Nephron (organoid): ENCODE measurements around the gene FAM193A.

Source experiments
- H3K27ac Mint-ChIP-seq, 3 experiments: 2 replicates each; pipeline ENCODE4 v1.8.0; 2020; ENCODE audit warnings: mixed read lengths in 3 of 3, mild to moderate bottlenecking in 2 of 3, moderate library complexity in 1 of 3
- H3K27me3 Mint-ChIP-seq: 2 replicates; pipeline ENCODE4 v1.8.0; 2021; ENCODE audit warnings: low read depth, mild to moderate bottlenecking, moderate library complexity, mixed read lengths
- H3K36me3 Mint-ChIP-seq: 2 replicates; pipeline ENCODE4 v1.8.0; 2020; ENCODE audit warnings: low read depth, mixed read lengths
- H3K4me1 Mint-ChIP-seq: 2 replicates; pipeline ENCODE4 v1.8.0; 2020; ENCODE audit warnings: mixed read lengths
- H3K4me3 Mint-ChIP-seq, 3 experiments: 2 replicates each; pipeline ENCODE4 v1.8.0; 2020; ENCODE audit warnings: mild to moderate bottlenecking in 3 of 3, mixed read lengths in 3 of 3, moderate library complexity in 2 of 3
- H3K9me3 Mint-ChIP-seq: 2 replicates; pipeline ENCODE4 v1.8.0; 2020; ENCODE audit warnings: mixed read lengths
- CTCF ChIP-seq, 3 experiments: fragments of 200-600 bp; sonication (generic); IDR thresholded peaks; one replicate each; pipeline ENCODE4 v1.5.0; 2021; ENCODE audit warnings: antibody characterized with exemption in 3 of 3; ENCODE audit not compliant: unreplicated experiment in 3 of 3

FAM193A gene

GRCh38 chr4:2742081-2742822 lies 205.8 kb downstream of the FAM193A start:
- Mint-ChIP-seq H3K27me3 (no peaks in the 10 kb centered on the region), H3K4me3 (no peak overlapping the region)
- TF ChIP-seq CTCF (IDR thresholded peaks at IDR 0.05; ENCODE audit: unreplicated experiment in 3 of 3): no peak

GRCh38 chr4:2742823-2743517 lies 206.5 kb downstream of the FAM193A start:
- H3K27ac Mint-ChIP-seq: no peak overlapping the region
- peaks cover 39% of the 10 kb centered on the region for H3K36me3 Mint-ChIP-seq
- H3K27me3 Mint-ChIP-seq: no peaks in the 10 kb centered on the region
- H3K4me3 Mint-ChIP-seq: no peak overlapping the region
- no peaks in the 10 kb centered on the region for H3K9me3 Mint-ChIP-seq
- no peaks in the 10 kb centered on the region for H3K4me1 Mint-ChIP-seq
- TF ChIP-seq CTCF (IDR thresholded peaks at IDR 0.05; ENCODE audit: unreplicated experiment in 3 of 3): no peak

More at GRCh38 chr4:2742081-2742822, 205.8 kb downstream of the FAM193A start:
- H3K27ac Mint-ChIP-seq: no peak overlapping the region
- no peaks in the 10 kb centered on the region for H3K9me3 Mint-ChIP-seq
- no peaks in the 10 kb centered on the region for H3K4me1 Mint-ChIP-seq
- peaks cover 33% of the 10 kb centered on the region for H3K36me3 Mint-ChIP-seq

- peaks cover 32% of the 10 kb centered on the region for H3K36me3 Mint-ChIP-seq
- no peaks in the 10 kb centered on the region for H3K27me3 Mint-ChIP-seq
- TF ChIP-seq CTCF (IDR thresholded peaks at IDR 0.05; ENCODE audit: unreplicated experiment in 3 of 3): no peak
- H3K27ac Mint-ChIP-seq: no peak overlapping the region
- H3K4me3 Mint-ChIP-seq: no peak overlapping the region
- H3K4me1 Mint-ChIP-seq: no peaks in the 10 kb centered on the region
- H3K9me3 Mint-ChIP-seq: no peaks in the 10 kb centered on the region
These were observed 207.3 kb downstream of the FAM193A start for GRCh38 chr4:2743518-2744445.

GRCh38 chr4:2744576-2745270 lies 208.3 kb downstream of the FAM193A start:
- H3K4me3 Mint-ChIP-seq: no peak overlapping the region
- no peaks in the 10 kb centered on the region for H3K9me3 Mint-ChIP-seq
- no peaks in the 10 kb centered on the region for H3K4me1 Mint-ChIP-seq
- TF ChIP-seq CTCF (IDR thresholded peaks at IDR 0.05; ENCODE audit: unreplicated experiment in 3 of 3): no peak
- peaks cover 32% of the 10 kb centered on the region for H3K36me3 Mint-ChIP-seq
- no peaks in the 10 kb centered on the region for H3K27me3 Mint-ChIP-seq
- H3K27ac Mint-ChIP-seq: no peak overlapping the region

GRCh38 chr4:2745516-2745915 lies 209.1 kb downstream of the FAM193A start:
- Mint-ChIP-seq H3K4me3 (no peak overlapping the region), H3K27ac (no peak overlapping the region)

More at GRCh38 chr4:2745516-2745915, 209.1 kb downstream of the FAM193A start:
- TF ChIP-seq CTCF (IDR thresholded peaks at IDR 0.05; ENCODE audit: unreplicated experiment in 3 of 3): no peak
- Mint-ChIP-seq H3K9me3 (no peaks in the 10 kb centered on the region), H3K36me3 (peaks cover 25% of the 10 kb centered on the region), H3K4me1 (no peaks in the 10 kb centered on the region), H3K27me3 (no peaks in the 10 kb centered on the region)
